Measurements from ENCODE around the gene ZNF23. TPM values are rescaled to one million over a fixed set of nuclear protein-coding genes. Genes with fewer than 3 reads are reported as not detected.

Gene ZNF23
- total and polyA plus RNA-seq, 10 of the 15 experiments (the other 5 are each of a cell fraction or from before 2014, with no cell fraction given) = 3.6 to 11.5 (median 8.7) TPM

GRCh38 chr16:71441348-71442050 lies 20.5 kb downstream of the ZNF23 start:
- Histone ChIP-seq H3K27me3 (replicated peaks in 1 of 2; ENCODE audit: control insufficient read depth in 2 of 2, insufficient read depth in 2 of 2, low read length in 1 of 2) (no peaks in the 10 kb centered on the region; a peak in 1 of 4 replicates), H3K4me2 (ENCODE audit: control insufficient read depth, insufficient read depth) (no peak overlapping the region), H3K9ac (ENCODE audit: control insufficient read depth, insufficient read depth, low read length) (no peak overlapping the region), H3K27ac (ENCODE audit: control insufficient read depth, insufficient read depth) (no peak overlapping the region), H4K20me1 (ENCODE audit: control insufficient read depth, insufficient read depth) (no peaks in the 10 kb centered on the region), H3K79me2 (ENCODE audit: control insufficient read depth, insufficient read depth, low read length) (no peaks in the 10 kb centered on the region), H3K36me3 (ENCODE audit: control insufficient read depth in 2 of 2, insufficient read depth in 2 of 2, low read length in 1 of 2) (no peaks in the 10 kb centered on the region), H3K4me1 (ENCODE audit: control insufficient read depth, insufficient read depth, low read length) (no peaks in the 10 kb centered on the region), H3K4me3 (no peak overlapping the region), H2AFZ (ENCODE audit: control insufficient read depth, low read depth, low read length) (no peak overlapping the region), H3K9me3 (replicated peaks; ENCODE audit: control insufficient read depth, insufficient read depth, low read length) (peaks cover 6% of the 10 kb centered on the region; the same call in 2 of the 3 replicates)
- RAD21 ChIA-PET (ENCODE audit: unreplicated experiment) = no interaction called here
- FAIRE-seq (no peak), DNase-seq (ENCODE audit: low read depth, low spot score) (no peak), ATAC-seq (no peak)
- 0 out of 2 replicates have a peak, but pooled peaks have one; percentile 11 for TF ChIP-seq RAD21 (IDR thresholded peaks at IDR 0.05; ENCODE audit: insufficient read depth, low read depth, low read length)
- TF ChIP-seq ZNF207 (IDR thresholded peaks at IDR 0.05; ENCODE audit: borderline replicate concordance) = no peak
- no peak for TF ChIP-seq ZNF24 (IDR thresholded peaks at IDR 0.05)
- no peak for TF ChIP-seq JUNB (IDR thresholded peaks at IDR 0.05)
- TF ChIP-seq ZNF384 (IDR thresholded peaks at IDR 0.05; ENCODE audit: borderline replicate concordance, low read depth, low read length) = no peak
- no peak for TF ChIP-seq RAD51 (IDR thresholded peaks at IDR 0.05)
- TF ChIP-seq CTCF (IDR thresholded peaks at IDR 0.05 in 2 of 3, conservative IDR thresholded peaks at IDR 0.05 in 1 of 3; ENCODE audit: control insufficient read depth in 2 of 3, extremely low read depth in 1 of 3, insufficient read depth in 1 of 3, low read depth in 3 of 3, low read length in 3 of 3) = peak in 2 of 3 experiments; percentile 3 to 37; a peak in 1 of 6 replicates
- in situ Hi-C loops (cut with MboI) = no loop called here
- CTCF ChIA-PET = no interaction called here
- no TSS peak for BruUV-seq (replicated peaks)
- SMC1A ChIA-PET (ENCODE audit: uncharacterized antibody, unreplicated experiment) = no interaction called here
- intact Hi-C loops (cut with micrococcal nuclease; ENCODE audit: unreplicated experiment) = loop anchor here (2.0 kb wide), 1 partner anchor 57 kb away; no protein-coding TSS in a partner anchor
- WGBS (ENCODE audit: insufficient coverage, insufficient replicate concordance, low lambda C conversion rate, missing lambda C conversion rate) = 78% methylated on average over 21 of the region's 71 CpGs
- POLR2A ChIA-PET = no interaction called here

All from GM12878 (cell line).